Neural cell (in vitro differentiated cells): ENCODE measurements around the gene CAMK1D.

Experiments used
- EP300 ChIP-seq: fragments of 450-650 bp; conservative IDR thresholded peaks from 2 replicates; pipeline ENCODE4 v1.6.1; 2014; ENCODE audit warnings: antibody characterized with exemption, mild to moderate bottlenecking, moderate library complexity; ENCODE audit not compliant: poor library complexity, severe bottlenecking
- EZH2 ChIP-seq: fragments of 200-600, 300-800 bp; shearing (Covaris generic), sonication (generic); IDR thresholded peaks from 2 replicates; pipeline ENCODE4 v1.6.1; 2014; ENCODE audit warnings: antibody characterized with exemption, low read length, borderline replicate concordance, mild to moderate bottlenecking; ENCODE audit not compliant: insufficient read depth, poor library complexity, severe bottlenecking
- POLR2AphosphoS5 ChIP-seq: IDR thresholded peaks from 2 replicates; pipeline ENCODE4 v1.6.1; 2012
- RAD21 ChIP-seq: fragments of 450-650 bp; conservative IDR thresholded peaks from 2 replicates; pipeline ENCODE4 v1.6.1; 2014; ENCODE audit warnings: antibody characterized with exemption, mild to moderate bottlenecking, moderate library complexity
- SMC3 ChIP-seq: fragments of 450-650 bp; conservative IDR thresholded peaks from 2 replicates; pipeline ENCODE4 v1.6.1; 2014; ENCODE audit warnings: antibody characterized with exemption, mild to moderate bottlenecking, moderate library complexity; ENCODE audit not compliant: poor library complexity
- TAF1 ChIP-seq: IDR thresholded peaks from 2 replicates; pipeline ENCODE4 v1.6.1; 2012; ENCODE audit warnings: low read depth
- TF ChIP-seq, protein P1 (sequence below): IDR thresholded peaks from 2 replicates; pipeline ENCODE4 v1.6.1; 2012; ENCODE audit warnings: borderline replicate concordance
- TF ChIP-seq, protein P2 (sequence below): fragments of 450-650 bp; IDR thresholded peaks from 2 replicates; pipeline ENCODE4 v1.5.1; 2014; ENCODE audit warnings: antibody characterized with exemption, mild to moderate bottlenecking, moderate library complexity; ENCODE audit not compliant: poor library complexity, severe bottlenecking

DNA sequence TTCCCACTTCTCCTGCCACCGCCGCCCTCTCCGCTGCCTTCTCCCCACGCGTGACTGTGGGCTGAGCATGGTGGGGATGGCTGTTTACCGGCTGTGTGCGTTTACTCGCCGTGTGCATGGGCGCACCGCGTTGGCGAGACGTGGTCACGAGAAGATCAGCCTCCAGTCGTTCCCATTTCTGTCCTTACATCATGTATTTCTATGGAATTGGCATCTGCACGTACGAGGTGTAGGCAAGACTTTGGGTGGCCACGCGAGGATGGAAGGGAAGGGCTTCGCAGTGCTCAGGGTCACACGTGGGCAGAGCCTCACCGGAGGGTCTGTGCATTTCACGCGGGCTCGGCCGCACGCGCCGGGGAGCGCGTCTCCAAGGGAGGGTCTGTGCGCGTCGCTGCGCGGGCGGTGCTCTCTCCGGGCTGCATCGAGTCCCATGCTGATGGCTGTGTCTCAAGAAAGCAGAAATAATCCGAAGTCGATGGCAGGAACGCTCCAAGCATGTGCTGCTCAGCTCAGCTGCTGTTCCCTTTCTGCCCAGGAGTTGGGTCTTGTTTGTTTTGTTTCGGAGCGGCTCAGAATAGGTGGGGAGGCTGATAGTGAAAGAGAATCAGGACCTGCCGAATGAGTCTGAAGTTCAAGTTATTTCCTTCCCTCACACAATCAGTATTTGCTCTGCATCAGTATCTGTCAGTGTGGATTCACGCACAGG is 973 bp downstream of the CAMK1D start:
- TF ChIP-seq POLR2AphosphoS5 (peak; percentile 60), EZH2 (no peak), SMC3 (peak; percentile 59), EP300 (no peak), TAF1 (no peak), RAD21 (peak; percentile 53)
- TF ChIP-seq, protein P1, sequence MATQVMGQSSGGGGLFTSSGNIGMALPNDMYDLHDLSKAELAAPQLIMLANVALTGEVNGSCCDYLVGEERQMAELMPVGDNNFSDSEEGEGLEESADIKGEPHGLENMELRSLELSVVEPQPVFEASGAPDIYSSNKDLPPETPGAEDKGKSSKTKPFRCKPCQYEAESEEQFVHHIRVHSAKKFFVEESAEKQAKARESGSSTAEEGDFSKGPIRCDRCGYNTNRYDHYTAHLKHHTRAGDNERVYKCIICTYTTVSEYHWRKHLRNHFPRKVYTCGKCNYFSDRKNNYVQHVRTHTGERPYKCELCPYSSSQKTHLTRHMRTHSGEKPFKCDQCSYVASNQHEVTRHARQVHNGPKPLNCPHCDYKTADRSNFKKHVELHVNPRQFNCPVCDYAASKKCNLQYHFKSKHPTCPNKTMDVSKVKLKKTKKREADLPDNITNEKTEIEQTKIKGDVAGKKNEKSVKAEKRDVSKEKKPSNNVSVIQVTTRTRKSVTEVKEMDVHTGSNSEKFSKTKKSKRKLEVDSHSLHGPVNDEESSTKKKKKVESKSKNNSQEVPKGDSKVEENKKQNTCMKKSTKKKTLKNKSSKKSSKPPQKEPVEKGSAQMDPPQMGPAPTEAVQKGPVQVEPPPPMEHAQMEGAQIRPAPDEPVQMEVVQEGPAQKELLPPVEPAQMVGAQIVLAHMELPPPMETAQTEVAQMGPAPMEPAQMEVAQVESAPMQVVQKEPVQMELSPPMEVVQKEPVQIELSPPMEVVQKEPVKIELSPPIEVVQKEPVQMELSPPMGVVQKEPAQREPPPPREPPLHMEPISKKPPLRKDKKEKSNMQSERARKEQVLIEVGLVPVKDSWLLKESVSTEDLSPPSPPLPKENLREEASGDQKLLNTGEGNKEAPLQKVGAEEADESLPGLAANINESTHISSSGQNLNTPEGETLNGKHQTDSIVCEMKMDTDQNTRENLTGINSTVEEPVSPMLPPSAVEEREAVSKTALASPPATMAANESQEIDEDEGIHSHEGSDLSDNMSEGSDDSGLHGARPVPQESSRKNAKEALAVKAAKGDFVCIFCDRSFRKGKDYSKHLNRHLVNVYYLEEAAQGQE, result no peak
- TF ChIP-seq, protein P2, sequence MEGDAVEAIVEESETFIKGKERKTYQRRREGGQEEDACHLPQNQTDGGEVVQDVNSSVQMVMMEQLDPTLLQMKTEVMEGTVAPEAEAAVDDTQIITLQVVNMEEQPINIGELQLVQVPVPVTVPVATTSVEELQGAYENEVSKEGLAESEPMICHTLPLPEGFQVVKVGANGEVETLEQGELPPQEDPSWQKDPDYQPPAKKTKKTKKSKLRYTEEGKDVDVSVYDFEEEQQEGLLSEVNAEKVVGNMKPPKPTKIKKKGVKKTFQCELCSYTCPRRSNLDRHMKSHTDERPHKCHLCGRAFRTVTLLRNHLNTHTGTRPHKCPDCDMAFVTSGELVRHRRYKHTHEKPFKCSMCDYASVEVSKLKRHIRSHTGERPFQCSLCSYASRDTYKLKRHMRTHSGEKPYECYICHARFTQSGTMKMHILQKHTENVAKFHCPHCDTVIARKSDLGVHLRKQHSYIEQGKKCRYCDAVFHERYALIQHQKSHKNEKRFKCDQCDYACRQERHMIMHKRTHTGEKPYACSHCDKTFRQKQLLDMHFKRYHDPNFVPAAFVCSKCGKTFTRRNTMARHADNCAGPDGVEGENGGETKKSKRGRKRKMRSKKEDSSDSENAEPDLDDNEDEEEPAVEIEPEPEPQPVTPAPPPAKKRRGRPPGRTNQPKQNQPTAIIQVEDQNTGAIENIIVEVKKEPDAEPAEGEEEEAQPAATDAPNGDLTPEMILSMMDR, result peak; percentile 36
